ENCODE results near the gene DHX35.
"Not testable (repeated sequence)": the region's sequence is repeated elsewhere in the genome, so short reads cannot be mapped to it uniquely, and the experiment has no call there.

The DHX35 gene

DNA sequence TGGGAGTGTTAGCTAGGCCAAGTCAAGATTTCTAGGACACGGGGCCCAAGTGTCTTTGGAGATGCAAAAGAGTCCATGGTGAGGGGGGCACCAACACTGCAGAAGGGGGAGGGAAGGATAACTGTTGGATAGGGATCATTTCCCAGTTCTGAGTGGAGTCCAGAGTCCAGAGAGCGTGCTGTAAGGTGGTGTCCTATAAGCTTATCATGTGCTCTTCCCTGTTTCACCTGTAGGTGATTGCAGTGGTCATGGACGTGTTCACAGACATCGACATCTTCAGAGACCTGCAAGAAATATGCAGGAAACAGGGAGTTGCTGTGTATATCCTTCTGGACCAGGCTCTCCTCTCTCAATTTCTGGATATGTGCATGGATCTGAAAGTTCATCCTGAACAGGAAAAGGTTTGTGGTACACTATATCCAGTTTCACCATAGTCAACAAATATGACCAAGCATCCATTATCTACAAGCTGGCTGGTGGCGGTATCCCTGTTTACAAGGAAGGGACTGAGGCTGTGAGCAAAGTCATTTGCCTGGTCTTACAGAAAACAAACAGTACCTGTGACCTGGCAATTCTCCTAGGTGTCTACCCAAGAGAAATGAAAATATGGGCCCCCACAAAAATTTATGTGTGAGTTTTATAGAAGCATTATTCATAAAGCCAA is 20.3 kb upstream of the DHX35 start:
- DNase-seq (ENCODE audit: low read depth in 2 of 2), result no peak

DNA sequence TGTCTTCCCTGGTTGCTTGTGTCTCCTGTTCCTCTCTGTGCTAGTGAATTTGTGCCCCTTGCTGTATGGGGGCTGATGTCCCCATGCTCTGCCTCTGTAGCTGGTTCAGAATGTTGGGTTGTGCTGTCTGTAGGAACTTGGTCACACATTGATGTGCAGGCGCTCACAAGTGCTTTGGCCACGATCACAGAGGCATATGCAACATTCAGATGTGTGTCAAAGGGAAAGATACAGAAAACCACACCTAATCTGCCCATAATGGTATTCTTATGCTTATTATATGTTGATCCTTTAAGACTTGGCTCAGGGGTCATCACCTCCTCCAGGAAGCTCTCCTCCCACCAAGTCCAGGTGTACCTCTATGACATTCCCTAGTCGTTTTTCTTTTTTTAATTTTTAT is 17.1 kb upstream of the DHX35 start:
- no peak for DNase-seq (ENCODE audit: low read depth in 2 of 2)

DNA sequence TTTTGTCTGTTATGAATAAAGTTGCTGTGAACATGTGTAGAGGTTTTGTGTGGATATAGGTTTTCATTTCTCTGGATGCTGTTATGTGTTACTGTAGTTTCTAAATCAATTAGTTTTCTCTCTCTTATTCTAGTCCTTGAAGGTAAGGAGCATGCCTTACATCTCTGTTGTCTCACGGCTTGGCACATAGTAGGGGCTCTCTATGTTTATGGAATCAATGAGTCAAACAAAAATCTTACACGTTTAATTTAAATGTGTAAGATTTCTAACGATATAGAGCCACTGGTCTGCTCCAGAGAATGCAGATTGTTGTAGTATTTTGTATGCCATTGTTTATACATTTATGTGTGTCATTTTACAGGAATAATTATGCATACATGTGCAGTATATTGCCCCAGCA is 15.3 kb upstream of the DHX35 start:
- no peak for DNase-seq (ENCODE audit: low read depth in 2 of 2)

DNA sequence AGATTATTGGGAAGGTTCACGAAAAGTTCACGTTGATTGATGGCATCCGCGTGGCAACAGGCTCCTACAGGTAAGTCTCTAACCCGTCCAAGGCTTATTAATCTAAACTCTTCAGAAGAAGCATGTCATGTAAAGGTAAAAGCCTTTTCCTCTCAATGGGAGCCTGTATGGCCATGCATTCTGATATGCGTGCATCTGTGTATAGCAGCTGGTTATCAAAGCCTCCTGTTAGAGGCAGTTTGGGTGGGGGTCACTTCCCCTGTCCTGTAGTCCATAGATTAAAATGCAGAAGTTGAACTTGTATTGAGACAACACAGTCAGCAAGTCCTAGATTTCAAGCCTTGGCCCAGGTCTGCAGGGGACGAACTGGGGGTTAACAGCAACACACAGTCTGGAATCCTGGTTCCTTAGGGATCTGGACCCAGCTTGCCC is 14.2 kb upstream of the DHX35 start:
- DNase-seq (ENCODE audit: low read depth in 2 of 2), result no peak

DNA sequence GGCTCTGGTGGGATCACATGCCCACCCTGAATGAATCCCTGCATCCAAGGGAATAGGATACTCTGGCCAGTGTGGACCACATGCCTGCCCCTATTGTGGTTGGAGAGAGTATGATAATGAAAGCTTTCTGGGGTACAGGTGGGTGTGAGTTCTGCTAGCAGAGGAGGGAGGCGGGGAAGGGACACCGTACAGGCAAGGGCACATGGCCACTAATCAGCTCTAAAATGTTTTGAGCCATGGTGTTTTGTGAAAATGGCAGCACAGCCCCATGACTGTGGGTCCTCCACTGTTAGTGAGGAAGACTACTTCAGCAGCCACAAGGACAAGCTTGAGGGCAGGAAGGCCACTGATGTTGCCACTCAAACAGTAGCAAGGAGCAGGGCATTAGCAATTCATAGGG is 11.9 kb upstream of the DHX35 start:
- DNase-seq (ENCODE audit: low read depth in 2 of 2), result no peak

DNA sequence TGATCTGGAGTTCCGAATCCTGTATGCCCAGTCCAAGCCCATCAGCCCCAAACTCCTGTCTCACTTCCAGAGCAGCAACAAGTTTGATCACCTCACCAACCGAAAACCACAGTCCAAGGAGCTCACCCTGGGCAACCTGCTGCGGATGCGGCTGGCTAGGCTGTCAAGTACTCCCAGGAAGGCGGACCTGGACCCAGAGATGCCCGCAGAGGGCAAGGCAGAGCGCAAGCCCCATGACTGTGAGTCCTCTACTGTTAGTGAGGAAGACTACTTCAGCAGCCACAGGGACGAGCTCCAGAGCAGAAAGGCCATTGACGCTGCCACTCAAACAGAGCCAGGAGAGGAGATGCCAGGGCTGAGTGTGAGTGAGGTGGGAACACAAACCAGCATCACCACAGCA is 10.5 kb upstream of the DHX35 start:
- DNase-seq (ENCODE audit: low read depth in 2 of 2), result no peak

DNA sequence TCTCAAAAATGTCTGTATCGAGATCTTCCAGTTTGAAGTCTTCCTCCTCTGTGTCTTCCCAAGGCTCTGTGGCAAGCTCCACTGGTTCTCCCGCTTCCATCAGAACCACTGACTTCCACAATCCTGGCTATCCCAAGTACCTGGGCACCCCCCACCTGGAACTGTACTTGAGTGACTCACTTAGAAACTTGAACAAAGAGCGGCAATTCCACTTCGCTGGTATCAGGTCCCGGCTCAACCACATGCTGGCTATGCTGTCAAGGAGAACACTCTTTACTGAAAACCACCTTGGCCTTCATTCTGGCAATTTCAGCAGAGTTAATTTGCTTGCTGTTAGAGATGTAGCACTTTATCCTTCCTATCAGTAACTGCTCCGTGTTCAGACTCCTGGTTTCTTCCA is 10.0 kb upstream of the DHX35 start:
- no peak for DNase-seq (ENCODE audit: low read depth in 2 of 2)

DNA sequence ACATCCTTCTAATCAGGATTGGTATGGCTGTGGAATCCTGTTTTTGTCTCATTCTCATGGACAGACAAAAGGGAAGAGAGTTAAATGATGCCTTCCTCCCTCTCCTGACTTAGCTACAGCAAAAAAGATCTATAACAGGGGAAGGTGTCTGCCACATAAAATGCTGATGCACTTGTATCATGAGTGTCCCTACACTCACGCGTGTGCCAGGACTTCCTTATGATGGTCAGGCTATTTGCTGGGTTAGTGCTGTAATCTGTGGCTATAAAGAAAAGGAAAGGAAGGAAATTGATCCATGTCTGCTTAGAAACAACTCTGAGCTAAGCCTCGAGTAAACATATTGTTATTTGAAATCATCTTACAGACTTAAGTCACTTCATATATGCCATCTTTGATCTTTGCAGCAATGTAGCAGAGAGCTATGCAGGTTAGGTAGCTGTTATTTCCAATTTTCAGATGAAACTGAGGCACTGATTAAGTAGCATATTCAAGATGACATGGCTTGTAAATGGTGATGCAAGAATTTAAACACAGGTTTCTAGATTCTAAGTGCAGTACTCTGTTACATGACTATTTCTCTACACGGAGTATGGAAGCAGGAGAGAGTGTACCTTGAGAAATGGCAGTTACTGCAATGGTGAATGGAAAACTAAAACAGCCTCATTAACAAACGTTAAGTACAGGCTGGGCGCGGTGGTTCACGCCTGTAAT is 8.4 kb upstream of the DHX35 start:
- no peak for DNase-seq (ENCODE audit: low read depth in 2 of 2)

DNA sequence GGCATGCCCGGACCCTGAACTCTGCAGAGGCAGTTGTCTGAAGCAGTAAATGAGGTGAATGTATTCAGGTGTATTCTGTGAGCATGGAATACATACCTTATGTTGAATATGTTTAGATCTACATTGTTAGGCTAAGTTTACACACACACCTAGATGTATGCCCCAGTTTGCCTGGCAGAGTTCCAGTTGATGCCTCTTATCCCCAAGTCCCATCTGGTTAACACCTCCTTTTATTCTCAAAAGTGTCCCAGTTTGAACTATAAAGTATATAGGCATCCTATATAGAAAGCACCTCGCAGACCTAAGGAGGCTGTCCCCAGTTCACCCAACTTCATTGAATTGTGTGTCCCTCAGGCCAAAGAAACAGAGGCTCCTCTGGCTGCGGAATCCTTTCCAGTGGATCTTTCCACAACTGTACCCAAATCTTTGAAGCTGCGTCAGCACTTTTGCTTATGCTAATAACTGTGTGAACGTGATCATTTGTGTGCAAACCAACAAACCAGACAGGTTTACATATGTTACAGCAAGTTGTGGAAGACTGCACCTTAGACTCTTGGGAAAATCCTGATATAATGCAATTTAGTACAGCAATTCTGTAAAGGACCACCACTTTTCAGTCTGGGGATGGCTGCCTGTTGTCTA is 4.8 kb upstream of the DHX35 start:
- DNase-seq (ENCODE audit: low read depth in 2 of 2), result no peak

DNA sequence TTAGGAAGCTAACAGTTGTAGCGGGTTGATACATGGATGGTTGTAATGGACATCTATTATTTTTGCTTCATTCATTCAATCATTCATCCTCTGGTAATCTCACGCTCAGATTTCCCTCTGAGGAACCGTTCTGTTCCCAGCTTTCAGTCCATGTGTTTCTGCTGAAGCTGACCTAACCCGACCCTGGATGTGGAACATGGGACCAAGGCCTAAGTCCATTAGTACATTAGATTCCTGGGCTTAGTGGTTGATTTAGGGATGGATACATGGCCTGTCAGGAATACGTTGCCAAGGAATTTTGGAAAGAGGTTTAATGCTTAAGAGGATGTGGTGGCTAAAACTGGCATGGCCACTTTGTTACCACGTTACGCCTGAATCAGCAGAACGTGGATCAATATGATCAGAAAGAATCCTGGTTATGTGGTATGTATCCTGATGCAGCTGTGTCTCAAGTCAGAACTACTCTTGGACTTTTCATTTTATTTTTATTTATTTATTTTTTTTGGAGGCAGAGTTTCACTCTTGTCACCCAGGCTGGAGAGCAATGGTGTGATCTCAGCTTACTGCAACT is 4.1 kb upstream of the DHX35 start:
- DNase-seq (ENCODE audit: low read depth in 2 of 2), result no peak

DNA sequence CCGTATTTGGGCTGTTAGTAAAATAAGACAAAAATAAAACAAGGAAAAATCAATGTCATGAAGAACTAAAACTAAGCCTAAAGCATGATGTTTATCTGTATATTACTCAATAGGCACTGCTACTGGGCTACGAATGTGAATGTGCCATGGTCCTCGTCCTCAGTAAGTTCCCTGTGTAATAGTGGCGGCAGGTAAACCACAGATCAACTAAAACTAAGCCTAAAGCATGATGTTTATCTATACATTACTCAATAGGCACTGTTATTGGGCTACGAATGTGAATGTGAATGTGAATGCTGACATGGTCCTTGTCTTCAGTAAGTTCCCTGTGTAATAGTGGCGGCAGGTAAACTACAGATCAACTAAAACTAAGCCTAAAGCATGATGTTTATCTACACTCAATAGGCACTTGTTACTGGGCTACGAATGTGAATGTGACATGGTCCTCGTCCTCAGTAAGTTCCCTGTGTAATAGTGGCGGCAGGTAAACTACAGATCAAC is 1.9 kb upstream of the DHX35 start:
- not testable (repeated sequence) for DNase-seq (ENCODE audit: low read depth in 2 of 2)

DNA sequence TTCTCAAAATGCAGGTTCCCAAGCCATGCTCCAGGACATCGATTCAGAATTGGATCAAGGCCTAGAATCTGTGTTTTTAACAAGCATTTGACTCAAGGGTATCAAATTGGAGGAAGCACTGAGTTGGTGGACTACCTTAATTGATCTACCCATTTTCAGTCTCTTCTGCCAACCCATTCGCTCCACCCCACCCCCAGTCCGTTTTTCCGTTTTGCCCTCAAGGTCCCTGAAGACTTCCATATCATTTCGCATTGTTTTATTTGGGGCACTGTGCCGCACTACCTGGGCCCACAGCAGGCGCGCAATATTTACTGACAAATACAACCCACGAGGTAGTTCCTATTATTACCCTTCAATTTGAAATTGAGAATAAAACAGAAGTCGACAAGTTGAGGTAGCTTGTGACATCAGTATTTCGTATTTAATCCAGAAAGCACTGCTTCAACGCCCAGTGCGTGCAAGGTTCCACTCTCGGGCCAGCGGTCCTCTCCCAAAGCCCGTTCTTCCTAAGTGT is 557 bp upstream of the DHX35 start:
- DNase-seq (ENCODE audit: low read depth in 2 of 2), result no peak

DNA sequence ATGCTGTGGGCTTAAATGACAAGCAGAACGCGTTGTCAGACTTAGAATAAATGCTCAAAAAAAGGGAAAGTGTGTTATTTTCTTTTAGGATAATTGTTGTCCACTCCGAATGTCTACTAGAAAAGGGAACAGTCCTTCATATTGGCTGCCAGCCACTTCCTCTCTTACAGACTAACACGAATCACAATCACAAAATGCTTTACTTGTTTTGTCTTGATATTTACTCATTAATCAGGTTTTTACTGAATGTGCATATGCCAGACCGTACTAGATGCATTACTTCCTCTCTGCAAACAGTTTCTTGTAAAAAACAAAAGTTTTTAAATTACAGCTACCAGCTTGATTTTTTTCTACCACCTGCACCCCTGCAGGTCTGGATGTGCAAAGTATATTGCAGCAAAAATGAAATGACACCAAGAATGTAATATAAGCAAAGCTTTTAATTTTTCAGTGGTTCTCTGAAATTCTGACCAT is 821 bp downstream of the DHX35 start:
- no peak for DNase-seq (ENCODE audit: low read depth in 2 of 2)

DNA sequence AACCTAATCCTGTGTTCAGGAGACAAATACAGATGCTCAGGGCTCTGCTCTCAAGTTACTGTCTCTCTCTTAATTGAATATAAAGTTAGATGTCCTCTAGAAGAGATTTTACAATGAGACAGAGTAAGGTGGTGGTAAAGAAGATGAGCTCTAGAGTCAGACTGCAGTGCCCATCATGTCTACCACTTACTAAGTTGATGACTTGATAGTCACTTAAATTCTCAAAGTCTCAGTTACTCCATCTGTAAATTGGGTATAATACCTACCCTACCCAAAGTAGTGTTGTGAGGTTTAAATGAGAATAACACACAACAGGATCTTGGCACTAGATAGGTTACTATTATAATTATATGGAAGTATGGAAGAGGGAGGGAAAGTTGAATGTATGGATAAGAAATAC is 1.6 kb downstream of the DHX35 start:
- DNase-seq (ENCODE audit: low read depth in 2 of 2), result no peak

DNA sequence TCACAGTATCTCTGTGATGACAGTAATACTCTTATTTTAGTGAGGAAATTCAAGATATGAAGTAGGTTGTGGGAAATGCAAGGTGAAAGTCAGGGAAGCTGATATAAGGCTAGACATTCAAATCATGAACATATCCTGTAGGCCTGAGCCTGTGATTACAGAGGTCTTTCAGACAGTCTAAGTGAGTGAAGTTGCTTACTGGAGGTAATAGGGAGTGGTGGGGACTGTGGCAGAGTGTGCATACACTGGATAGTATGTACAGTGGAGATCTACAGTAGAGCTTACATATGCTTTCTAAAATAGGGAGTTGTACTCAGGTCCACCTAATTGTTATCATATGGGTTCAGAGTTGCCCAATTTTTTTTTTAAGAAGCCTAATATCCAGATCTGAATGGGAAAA is 3.1 kb downstream of the DHX35 start:
- DNase-seq (ENCODE audit: low read depth in 2 of 2), result no peak

DNA sequence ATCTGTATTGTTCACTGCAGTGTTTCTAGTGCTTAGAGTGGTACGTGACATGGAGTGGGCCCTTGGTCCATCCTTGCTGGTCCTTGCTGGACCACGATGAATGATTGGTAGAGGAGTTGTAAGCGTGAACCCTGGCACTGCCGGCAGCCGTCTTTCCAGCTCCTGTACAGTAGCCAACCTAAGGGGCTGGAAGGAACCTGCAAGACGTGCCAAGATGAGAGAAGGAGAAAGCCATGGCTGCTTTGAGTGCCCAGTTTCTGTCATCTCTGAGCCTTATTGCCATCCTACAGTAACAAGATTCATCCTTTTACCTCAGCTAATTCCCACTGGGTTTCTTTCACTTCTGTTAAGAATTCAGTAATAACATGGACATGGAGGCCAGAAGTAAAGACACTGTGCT is 5.9 kb downstream of the DHX35 start:
- no peak for DNase-seq (ENCODE audit: low read depth in 2 of 2)

DNA sequence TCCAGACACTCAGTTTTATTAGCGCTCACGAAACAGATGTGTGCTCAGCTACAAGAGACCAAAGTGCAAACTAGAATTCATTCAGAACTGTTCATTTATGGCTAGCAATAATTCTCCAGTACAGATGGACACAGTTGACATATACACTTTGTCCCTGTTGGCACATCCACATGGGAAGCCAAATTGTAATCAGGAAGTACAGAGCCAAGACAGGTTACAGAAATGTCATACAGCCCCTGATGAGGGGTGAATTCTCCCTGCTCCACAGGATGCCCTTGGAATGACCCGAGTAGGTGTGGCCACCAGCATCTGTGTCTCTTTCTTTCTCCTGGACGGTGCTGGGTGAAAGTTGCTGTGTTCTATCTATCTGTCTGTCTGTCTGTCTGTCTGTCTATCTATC is 7.6 kb downstream of the DHX35 start:
- DNase-seq (ENCODE audit: low read depth in 2 of 2), result no peak

DNA sequence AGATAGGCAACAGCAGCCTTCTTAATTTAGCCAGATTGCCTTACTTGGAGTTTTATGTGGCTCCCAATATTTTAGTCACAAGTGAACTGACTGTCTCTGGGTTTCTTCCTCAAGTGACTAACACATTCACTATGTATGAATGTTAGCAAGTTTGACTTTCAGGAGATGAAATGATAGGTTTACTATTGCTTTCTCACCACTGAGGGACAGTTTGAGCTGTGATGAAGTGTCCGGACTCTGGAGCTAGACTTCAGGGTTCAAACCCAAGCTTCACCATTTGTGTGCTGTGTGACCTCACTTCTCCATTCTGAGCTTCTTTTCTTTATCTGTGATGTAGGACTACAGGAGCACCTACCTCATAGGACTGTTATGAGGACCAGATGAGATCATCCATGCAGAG is 8.2 kb downstream of the DHX35 start:
- DNase-seq (ENCODE audit: low read depth in 2 of 2), result no peak

DNA sequence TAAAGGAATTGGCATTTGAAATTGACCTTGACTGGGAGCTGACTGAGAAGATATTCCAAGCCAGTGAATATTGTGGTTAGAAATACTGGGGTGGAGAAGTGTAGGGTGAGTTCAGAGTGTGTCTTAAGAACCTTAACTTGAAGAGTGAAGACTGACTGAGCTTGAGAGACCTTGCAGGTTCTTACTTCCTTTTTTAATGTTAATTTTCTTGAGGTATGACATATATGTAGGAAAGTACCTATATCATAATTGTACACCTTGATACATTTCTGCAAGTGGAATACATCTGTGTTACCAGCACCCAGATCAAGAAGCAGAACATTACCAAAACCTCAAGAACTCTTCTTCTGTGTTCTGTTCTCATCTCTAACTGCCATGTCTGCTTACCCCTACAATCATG is 11.0 kb downstream of the DHX35 start:
- no peak for DNase-seq (ENCODE audit: low read depth in 2 of 2)

DNA sequence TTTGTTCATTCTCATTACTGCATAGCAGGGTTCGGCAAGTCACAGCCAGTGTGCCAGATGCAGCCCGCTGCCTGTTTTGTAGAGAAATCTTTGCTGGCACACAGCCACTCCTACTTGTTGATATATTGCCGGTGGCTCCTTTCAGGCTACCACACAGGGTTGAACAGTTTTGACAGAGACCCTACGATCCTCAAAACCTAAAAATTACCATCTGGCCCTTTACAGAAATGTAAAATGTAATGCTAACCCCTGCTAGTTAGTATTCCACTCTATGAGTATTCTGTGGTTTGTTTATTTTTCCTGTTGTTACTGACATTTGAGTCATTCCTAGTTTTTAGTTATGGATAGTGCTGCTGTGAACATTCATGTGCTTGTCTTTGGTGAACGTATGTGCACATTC is 11.5 kb downstream of the DHX35 start:
- no peak for DNase-seq (ENCODE audit: low read depth in 2 of 2)

DNA sequence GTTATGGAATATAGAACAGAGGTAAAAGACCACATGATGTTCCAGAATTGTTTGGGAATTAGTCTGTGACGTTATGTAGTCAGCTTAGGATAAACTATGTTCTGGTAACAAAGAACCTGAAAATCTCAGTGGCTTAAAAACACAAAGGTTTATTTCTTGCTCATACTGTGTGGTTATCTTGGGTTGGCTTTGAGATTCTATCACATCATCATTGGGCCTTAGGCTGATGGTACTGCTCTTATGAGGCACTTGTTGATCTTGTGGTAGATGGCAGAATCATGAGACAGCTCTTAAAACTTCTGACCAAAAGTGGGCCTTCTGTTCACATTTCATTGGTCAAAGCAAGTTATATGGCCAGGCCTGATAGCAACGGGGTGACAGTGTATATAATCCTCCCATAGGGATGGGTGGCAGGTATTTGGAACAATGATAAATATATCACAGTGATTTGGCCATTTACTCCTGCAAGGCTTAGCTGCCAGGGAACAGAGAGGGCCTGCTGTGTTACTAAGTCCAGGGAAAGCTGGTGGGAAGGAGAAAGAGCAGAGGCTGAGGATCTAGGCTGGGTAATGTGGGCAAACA is 13.5 kb downstream of the DHX35 start:
- no peak for DNase-seq (ENCODE audit: low read depth in 2 of 2)

DNA sequence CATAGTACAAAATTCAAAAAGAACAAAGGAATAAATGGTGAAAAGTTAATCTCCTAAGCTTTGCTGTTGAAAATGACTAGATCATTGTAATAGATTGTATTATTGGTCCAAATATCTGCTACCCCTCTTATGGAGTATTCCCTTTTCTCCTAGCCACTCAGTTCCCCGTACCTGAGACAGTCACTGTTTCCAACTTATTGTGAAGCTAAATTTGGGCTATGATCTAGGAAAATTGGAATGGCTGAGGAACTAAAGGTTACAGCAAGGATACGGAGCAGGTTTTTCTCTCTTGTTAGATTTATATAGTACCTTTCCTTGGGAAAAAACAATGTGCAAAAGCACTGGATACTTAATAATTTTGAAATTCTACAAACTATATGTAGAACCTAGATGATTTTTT is 17.3 kb downstream of the DHX35 start:
- DNase-seq (ENCODE audit: low read depth in 2 of 2), result no peak
